ENCODE data around the gene HS1BP3. TPM values are rescaled to one million over a fixed set of nuclear protein-coding genes. Genes with fewer than 3 reads are reported as not detected.

Gene HS1BP3
- total and polyA plus RNA-seq, 2 of the 13 experiments (the other 11 are each of a cell fraction or from before 2014, with no cell fraction given) = 15.2 to 22.0 TPM

GRCh38 chr2:20617892-20618467 lies 32.9 kb downstream of the HS1BP3 start (continued):
- TF ChIP-seq PLRG1 (conservative IDR thresholded peaks at IDR 0.05) = no peak
- TF ChIP-seq POLR2A (IDR thresholded peaks at IDR 0.05; ENCODE audit: insufficient read depth in 1 of 2, low read depth in 2 of 2, low read length in 2 of 2) = peak in 1 of 2 experiments; percentile 53; a peak in 1 of 4 replicates
- no peak for TF ChIP-seq ZNF251 (CRISPR knock-in tag; IDR thresholded peaks at IDR 0.05)
- TF ChIP-seq AHDC1 (CRISPR knock-in tag; IDR thresholded peaks at IDR 0.05; ENCODE audit: borderline replicate concordance) = no peak
- TF ChIP-seq KAT2B (IDR thresholded peaks at IDR 0.05; ENCODE audit: borderline replicate concordance, low read depth, low read length) = no peak
- TF ChIP-seq ZNF263 (CRISPR knock-in tag; IDR thresholded peaks at IDR 0.05) = 0 out of 2 replicates have a peak, but pooled peaks have one; percentile 26
- TF ChIP-seq FIP1L1 (IDR thresholded peaks at IDR 0.05; ENCODE audit: borderline replicate concordance, insufficient read depth, low read depth, low read length) = no peak
- TF ChIP-seq, protein P1, sequence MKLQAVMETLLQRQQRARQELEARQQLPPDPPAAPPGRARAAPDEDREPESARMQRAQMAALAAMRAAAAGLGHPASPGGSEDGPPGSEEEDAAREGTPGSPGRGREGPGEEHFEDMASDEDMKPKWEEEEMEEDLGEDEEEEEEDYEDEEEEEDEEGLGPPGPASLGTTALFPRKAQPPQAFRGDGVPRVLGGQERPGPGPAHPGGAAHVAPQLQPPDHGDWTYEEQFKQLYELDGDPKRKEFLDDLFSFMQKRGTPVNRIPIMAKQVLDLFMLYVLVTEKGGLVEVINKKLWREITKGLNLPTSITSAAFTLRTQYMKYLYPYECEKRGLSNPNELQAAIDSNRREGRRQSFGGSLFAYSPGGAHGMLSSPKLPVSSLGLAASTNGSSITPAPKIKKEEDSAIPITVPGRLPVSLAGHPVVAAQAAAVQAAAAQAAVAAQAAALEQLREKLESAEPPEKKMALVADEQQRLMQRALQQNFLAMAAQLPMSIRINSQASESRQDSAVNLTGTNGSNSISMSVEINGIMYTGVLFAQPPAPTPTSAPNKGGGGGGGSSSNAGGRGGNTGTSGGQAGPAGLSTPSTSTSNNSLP (IDR thresholded peaks at IDR 0.05; ENCODE audit: low read depth, low read length) = no peak
- no peak for TF ChIP-seq KLF16 (CRISPR knock-in tag; IDR thresholded peaks at IDR 0.05)
- TF ChIP-seq NFYC (CRISPR knock-in tag; IDR thresholded peaks at IDR 0.05) = no peak
- peak; percentile 80 for TF ChIP-seq ZNF644 (CRISPR knock-in tag; IDR thresholded peaks at IDR 0.05; ENCODE audit: low read depth)
- no peak for TF ChIP-seq SMARCE1 (IDR thresholded peaks at IDR 0.05; ENCODE audit: borderline replicate concordance)
- TF ChIP-seq SIN3B (IDR thresholded peaks at IDR 0.05; ENCODE audit: low read length) = no peak
- no peak; the same call in 1 of the 2 replicates for TF ChIP-seq XBP1 (CRISPR knock-in tag; IDR thresholded peaks at IDR 0.05)
- TF ChIP-seq RARA (CRISPR knock-in tag; IDR thresholded peaks at IDR 0.05) = peak; percentile 66
- TF ChIP-seq NR2F2 (IDR thresholded peaks at IDR 0.05; ENCODE audit: borderline replicate concordance, low read depth) = peak; percentile 10; the same call in 1 of the 2 replicates
- TF ChIP-seq TEAD2 (CRISPR knock-in tag; IDR thresholded peaks at IDR 0.05) = no peak
- no peak; the same call in 1 of the 2 replicates for TF ChIP-seq GATAD1 (CRISPR knock-in tag; IDR thresholded peaks at IDR 0.05)
- TF ChIP-seq, protein P2, sequence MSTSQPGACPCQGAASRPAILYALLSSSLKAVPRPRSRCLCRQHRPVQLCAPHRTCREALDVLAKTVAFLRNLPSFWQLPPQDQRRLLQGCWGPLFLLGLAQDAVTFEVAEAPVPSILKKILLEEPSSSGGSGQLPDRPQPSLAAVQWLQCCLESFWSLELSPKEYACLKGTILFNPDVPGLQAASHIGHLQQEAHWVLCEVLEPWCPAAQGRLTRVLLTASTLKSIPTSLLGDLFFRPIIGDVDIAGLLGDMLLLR (CRISPR knock-in tag; IDR thresholded peaks at IDR 0.05) = no peak
- TF ChIP-seq ZSCAN29 (CRISPR knock-in tag; conservative IDR thresholded peaks at IDR 0.05) = no peak
- no peak for TF ChIP-seq IKZF4 (CRISPR knock-in tag; IDR thresholded peaks at IDR 0.05; ENCODE audit: borderline replicate concordance, low read depth, not compliant biosample characterization)
- TF ChIP-seq FOXC1 (CRISPR knock-in tag; IDR thresholded peaks at IDR 0.05; ENCODE audit: borderline replicate concordance) = no peak
- TF ChIP-seq HOXA3 (CRISPR knock-in tag; IDR thresholded peaks at IDR 0.05) = peak; percentile 70; the same call in 1 of the 2 replicates
- 0 out of 2 replicates have a peak, but pooled peaks have one; percentile 7 for TF ChIP-seq ZSCAN30 (CRISPR knock-in tag; IDR thresholded peaks at IDR 0.05)
- TF ChIP-seq ZNF253 (CRISPR knock-in tag; IDR thresholded peaks at IDR 0.05; ENCODE audit: borderline replicate concordance) = no peak

Data from HepG2 (cell line).